Right ventricle myocardium inferior (tissue), 1 donor: ENCODE measurements around the gene ATG14. TPM values are rescaled to one million over a fixed set of nuclear protein-coding genes. Genes with fewer than 3 reads are reported as not detected.
"Not testable (repeated sequence)": the region's sequence is repeated elsewhere in the genome, so short reads cannot be mapped to it uniquely, and the experiment has no call there.

Experiments
- ATAC-seq: fragments of 200-7000 bp; cut with Tn5 transposase; one replicate; pipeline ENCODE4 v1.9.1; 2020; ENCODE audit warnings: mild to moderate bottlenecking, moderate library complexity
- DNase-seq: peaks from one replicate; pipeline ENCODE4 v3.0.0; 2021; ENCODE audit errors: missing footprints
- intact Hi-C: fragments of 100-400 bp; cut with DNase I; formaldehyde crosslinking; loops from one replicate; pipeline ENCODE4 v1.11.0; 2022
- total RNA-seq: library from RNA; stranded (reverse); fragmentation: NEBNext Ultra II Directional; extraction: Animal tissue kit (Norgen Biotek cat#: 25700); gene quantifications from one replicate; pipeline ENCODE4 v1.2.1, GENCODE V29; 2021
- donor health status: DM: no; HTN: yes; CAD: no; lungs with severe emphysema.

Gene ATG14
- total RNA-seq, 1 donor from 2014 or later, result 12.8 TPM

DNA sequence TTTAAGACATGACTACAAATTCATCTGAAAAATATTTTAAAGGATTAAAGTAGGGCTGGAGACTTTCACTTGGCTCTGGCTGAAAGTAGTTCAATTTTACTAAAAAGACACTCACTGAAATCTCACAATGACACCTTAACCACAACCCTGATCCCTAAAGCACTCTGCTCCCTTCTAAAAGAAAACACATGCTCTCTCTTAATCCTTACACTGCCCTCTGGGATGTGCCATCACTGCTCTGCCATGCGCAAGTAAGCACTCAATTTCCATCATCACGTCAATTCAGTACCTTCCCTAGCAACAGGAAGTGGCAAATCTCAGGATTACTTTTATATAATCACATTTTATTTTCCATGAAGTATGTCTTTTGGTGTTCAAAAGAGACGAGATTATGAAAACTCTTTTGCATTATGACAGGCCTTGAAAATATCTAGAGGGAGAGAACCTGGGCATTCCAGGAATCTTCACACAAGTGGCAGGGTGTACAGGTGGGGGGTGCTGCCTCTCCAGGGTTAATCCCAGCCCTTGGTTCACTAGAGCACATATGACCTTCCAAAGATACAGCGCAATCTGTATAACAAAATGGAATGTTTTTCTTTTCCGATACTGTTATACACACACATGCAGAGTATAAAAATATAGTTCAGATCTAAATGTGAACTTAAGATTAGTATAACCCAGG, 7.3 kb downstream of the ATG14 start:
- DNase-seq (no peak), ATAC-seq (peak; percentile 42)
- intact Hi-C loops, result no loop called here

DNA sequence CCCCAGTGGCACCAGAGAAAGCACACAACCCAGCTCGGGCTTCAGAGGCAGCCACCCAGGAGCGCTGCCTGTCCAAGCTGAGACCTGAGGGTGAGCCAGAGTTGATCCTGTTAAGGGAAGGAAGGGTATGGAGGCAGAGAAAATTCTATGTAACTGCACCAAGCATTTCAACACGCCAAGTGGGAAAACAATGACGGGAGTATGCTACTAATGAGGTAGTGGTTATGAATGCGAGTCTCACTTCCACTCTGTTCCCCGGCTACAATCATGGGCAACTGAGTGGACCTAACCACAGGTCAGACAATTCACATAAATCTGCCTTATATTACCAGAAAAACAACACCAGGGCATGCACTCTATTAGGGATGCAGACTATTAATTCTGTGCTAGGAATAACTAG, 9.9 kb downstream of the ATG14 start:
- intact Hi-C loops, result no loop called here
- no peak for ATAC-seq
- no peak for DNase-seq

- ATAC-seq, result no peak
- intact Hi-C loops, result no loop called here
- DNase-seq, result no peak
These were observed 11.8 kb downstream of the ATG14 start for GRCh38 chr14:55399852-55400251.

DNA sequence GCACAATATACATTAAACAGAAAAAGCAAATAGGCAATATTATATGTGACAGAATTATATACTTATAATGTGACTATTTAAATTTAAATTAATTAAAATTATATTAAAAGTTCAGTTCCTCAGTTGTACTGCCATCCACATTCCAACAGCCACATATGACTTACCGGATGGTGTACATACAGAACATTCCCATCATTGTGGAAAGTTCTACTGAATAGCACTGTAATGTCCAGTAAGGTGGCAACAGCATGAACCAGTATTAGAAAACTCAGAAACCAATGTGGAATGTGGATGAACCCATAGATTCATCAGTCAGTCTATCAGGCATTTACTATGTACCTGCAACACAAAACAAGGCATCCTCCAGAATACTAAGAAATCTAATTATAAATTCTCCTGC, 12.4 kb downstream of the ATG14 start:
- DNase-seq (no peak), ATAC-seq (no peak)
- intact Hi-C loops, result no loop called here

- DNase-seq (no peak), ATAC-seq (peak; percentile 63)
- intact Hi-C loops, result no loop called here
These were observed 13.0 kb downstream of the ATG14 start for GRCh38 chr14:55398679-55399078.

GRCh38 chr14:55389330-55389729, 22.3 kb downstream of the ATG14 start:
- no peak for ATAC-seq
- intact Hi-C loops, result no loop called here
- no peak for DNase-seq

DNA sequence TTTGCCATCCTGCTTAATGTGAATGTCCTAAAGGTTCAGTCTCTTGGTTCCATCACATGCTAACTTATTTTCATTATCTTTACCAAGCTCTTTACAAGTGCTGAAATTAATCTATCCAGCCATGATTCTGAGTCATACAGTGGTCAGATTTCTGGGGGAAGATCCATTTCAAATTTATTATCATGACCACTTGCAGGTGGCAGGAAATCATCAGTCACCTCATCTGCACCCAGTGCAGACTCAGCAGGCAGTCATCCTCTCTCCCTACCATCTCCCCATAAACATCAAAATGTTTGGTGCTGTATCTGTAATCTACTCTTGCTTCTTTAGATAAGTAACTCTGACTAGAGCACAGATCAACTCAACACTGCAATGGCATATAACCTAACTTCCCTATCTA, 23.5 kb downstream of the ATG14 start:
- intact Hi-C loops, result no loop called here
- ATAC-seq, result no peak

DNA sequence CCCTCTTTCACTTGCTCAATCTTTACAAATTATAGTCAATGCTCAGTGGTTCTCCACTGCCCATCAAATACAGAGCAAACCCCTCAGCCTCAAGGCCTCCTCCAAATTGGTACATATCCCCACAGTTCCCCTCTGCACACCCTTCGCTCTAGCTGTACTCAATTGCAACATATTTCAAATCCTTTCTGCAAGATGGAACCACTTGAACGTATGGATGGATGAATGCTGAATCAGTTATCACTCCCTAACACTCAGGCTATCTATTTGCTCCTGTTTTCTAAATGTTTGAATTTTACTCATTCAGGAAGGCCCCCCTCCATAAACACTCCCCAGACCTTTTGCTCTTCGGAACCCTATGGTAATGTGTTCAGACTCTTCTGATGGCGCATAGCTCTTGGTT, 24.5 kb downstream of the ATG14 start:
- DNase-seq (no peak), ATAC-seq (no peak)
- intact Hi-C loops, result no loop called here

More for the DNA sequence above, 23.5 kb downstream of the ATG14 start:
- DNase-seq, result no peak

DNA sequence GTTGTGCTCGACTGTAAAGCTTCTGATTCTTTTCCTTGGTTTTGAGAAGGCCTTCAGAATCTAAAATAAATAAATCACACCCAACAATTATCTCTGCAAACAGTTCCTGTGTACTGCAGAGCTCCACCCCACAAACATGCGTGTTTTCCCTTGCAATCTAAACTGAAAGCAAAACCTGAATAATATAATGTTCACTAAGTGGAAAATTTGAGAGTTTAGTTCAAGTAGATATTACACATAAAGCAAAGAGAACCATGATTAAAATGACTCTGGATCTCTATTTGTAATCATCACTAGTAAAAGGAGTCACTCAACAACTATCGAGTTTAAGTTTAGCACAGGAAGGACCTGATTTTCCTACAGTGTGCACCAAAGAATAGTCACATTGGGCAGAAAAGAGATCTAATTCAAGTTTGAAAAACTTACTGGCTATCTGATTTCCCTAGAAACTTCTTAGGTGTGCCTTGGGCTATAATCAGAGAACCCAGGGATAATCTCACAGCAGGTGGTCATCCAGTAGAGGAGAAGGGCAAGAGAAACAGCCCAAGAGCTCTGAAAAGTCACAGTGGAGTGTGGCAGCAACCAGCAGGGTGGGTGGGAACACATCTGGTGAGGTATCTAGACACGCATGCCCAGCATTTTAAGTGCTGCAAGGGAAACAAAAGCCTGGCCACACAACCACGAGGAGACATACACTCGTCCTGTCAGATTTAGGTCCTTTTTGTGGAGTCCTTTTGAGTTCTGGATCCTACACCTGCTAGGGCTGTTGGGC, 25.4 kb downstream of the ATG14 start:
- DNase-seq, result no peak
- no peak for ATAC-seq
- intact Hi-C loops, result no loop called here

DNA sequence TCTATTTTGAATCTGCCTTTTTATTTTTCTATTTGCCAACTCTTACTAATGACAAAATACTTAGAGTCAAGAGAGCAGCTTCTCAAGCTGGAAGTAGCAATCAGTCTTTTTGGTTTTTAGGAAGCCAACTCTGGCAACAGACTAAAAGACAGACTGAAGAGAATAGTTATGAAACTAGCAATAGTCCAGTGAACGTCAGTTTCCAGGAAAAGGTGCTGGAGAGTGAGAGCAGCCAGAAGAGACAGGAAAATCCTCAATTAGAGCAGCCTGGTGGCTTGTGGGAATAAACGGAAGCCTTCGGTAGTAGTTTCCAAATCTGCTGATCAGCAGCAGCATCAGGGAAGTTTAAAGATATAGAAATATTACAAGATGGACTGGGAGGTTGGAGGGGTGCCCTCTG, 27.1 kb downstream of the ATG14 start:
- intact Hi-C loops, result no loop called here
- ATAC-seq (no peak), DNase-seq (no peak)

- ATAC-seq (peak; percentile 66), DNase-seq (no peak)
- intact Hi-C loops, result no loop called here
These were observed 28.0 kb downstream of the ATG14 start for GRCh38 chr14:55383541-55384140.

GRCh38 chr14:55383056-55383466, 28.6 kb downstream of the ATG14 start:
- DNase-seq, intact Hi-C loops: not testable (repeated sequence)
- peak; percentile 66 for ATAC-seq

DNA sequence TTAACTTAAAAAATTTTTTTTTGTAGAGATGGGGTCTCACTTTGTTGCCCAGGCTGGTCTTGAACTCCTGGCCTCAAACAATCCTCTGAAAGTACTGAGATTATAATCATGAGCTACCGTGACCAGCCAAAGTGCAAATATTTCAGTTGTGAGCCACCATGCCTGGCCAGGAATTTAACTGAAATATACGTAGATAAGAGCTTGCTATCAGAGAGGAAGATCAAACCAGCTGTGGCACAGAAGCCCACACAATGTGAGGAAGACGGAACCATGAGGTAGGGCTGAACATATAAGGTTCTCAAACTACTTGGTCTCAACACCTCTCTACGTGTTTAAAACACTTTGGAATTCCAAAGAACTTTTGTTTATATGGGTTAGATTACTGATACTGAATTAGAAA, 29.1 kb downstream of the ATG14 start:
- ATAC-seq (no peak), DNase-seq (no peak)
- intact Hi-C loops, result no loop called here

GRCh38 chr14:55381561-55381960, 30.1 kb downstream of the ATG14 start:
- intact Hi-C loops, result no loop called here
- no peak for ATAC-seq
- DNase-seq, result no peak

- ATAC-seq (no peak), DNase-seq (no peak)
- intact Hi-C loops, result no loop called here
These were observed 30.6 kb downstream of the ATG14 start for GRCh38 chr14:55381040-55381439.

GRCh38 chr14:55377236-55377635, 34.4 kb downstream of the ATG14 start:
- ATAC-seq (no peak), DNase-seq (no peak)
- intact Hi-C loops, result no loop called here

- ATAC-seq (no peak), DNase-seq (no peak)
- intact Hi-C loops, result no loop called here
These were observed 36.9 kb downstream of the ATG14 start for GRCh38 chr14:55374771-55375170.

DNA sequence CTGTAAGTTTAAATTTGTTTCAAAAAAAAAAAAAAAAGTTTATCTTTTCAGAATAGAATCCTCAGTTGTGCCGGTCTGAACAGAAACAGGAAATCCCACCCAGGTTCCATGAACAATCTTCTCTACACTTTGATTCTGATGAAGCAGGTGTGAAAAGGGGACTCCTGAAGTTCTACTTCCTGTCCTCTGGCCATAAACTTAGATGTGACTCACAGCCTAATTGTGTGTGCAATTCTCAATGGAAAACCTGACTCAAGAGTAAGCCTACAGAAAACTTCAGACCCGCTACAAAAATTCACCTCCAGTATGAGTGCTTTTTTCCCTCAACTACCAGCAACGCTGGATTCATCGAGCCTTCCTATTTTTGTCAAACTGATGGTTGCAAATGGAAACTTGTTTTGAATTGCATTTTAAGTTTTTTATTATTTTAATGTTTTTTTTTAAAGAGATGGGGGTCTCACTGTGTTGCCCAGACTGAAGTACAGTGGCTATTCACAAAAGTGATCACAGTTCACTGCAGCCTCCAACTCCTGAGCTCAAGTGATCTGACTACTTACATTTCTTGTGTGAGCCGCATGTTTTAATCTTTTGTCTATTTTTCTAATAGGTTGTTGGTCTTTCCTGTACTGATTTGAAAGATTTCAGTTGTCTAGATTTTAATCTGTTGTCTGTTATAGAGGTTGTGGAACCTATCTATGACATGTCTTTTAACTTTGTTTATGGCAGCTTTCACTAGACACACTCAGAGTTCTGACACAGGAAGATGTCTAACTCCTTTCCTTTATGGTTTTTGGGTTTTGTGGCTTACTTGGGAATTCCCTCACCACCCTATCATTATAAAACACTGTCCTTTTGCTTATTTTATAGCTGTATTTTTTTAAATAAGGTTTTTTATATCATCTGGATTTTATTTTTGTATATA, 37.6 kb downstream of the ATG14 start:
- no peak for ATAC-seq
- intact Hi-C loops, result no loop called here
- DNase-seq, result no peak

DNA sequence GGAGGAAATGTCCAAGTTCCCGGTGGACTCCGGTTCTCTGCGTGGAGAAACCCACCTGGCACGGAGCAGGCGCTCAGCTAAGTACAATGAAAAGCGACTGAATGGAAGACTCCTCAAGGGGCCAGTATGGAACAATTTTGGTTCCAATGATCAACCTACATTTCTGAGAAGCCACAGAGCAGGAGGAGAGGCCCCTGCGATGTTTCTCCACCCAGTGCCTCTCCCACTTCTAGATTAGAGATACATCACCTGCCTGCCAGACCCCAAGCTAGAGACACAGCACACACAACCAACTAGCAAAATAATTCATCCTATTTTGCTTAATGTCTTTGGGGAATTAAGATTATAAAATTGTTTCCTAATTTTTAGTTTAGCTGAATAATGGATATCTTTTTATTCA, 38.8 kb downstream of the ATG14 start:
- ATAC-seq, result no peak
- intact Hi-C loops, result no loop called here
- no peak for DNase-seq
